ENCODE results near the gene SNAPC1.
"Not testable (repeated sequence)": the region's sequence is repeated elsewhere in the genome, so short reads cannot be mapped to it uniquely, and the experiment has no call there.

Gene SNAPC1

DNA sequence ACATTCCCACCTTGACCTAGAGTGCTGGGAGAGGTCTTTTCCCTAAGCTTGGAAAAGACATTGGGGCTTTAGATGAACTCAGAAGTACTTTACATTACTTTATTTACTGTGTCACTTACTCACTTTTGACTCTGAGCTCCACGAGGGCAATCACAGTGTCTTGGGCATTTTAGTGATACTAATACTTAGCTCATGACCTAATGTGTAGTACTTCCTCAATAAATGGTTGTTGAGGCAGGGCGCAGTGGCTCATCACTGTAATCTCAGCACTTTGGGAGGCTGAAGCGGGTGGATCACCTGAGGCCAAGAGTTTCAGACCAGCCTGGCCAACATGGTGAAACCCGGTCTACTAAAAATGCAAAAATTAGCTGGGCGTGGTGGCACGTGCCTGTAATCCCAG is 19.8 kb upstream of the SNAPC1 start:
- ATAC-seq (no peak), DNase-seq (no peak)
- Mint-ChIP-seq H3K27ac (no peak overlapping the region), H3K9me3 (no peaks in the 10 kb centered on the region), H3K27me3 (no peaks in the 10 kb centered on the region), H3K4me1 (peaks cover 19% of the 10 kb centered on the region), H3K4me3 (no peak overlapping the region)

DNA sequence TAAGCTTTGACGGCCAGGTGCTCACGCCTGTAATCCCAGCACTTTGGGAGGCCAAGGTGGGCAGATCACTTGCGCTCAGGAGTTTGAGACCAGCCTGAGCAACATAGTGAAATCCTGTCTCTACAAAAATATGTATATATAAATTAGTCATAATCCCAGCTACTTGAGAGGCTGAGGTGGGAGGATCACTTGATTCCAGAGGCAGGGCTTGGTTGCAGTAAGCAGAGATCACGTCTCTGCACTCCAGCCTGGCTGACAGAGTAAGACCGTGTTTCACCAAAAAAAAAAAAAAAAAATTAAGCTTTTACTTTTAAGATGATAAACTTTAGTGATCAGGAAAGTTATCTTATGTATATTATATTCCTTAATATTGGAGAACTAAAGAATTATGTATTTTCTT is 18.0 kb upstream of the SNAPC1 start:
- Mint-ChIP-seq H3K4me1 (peaks cover 21% of the 10 kb centered on the region), H3K4me3 (no peak overlapping the region), H3K27me3 (no peaks in the 10 kb centered on the region), H3K9me3 (no peaks in the 10 kb centered on the region), H3K27ac (no peak overlapping the region)
- no peak for DNase-seq
- no peak for ATAC-seq

DNA sequence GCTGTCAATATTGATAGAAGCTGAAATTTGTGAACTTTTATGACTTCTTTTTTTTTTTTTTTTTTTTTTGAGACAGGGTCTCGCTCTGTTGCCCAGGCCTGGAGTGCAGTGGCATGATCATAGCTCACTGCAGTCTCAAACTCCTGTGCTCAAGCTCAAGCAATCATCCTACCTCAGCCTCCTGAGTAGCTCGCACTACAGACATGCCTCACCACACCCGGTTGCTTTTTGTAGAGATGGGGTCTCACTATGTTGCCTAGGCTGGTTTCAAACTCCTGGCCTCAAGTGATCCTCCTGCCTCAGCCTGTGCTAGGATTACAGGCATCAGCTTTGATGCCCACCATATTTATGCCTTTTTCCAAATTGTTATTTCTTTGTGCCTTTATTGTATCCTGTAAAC is 15.9 kb upstream of the SNAPC1 start:
- Mint-ChIP-seq H3K4me1 (peaks cover 36% of the 10 kb centered on the region), H3K27ac (peak overlapping the region in 1 of 2 donors; percentile 63)
- not testable (repeated sequence) for ATAC-seq, H3K4me3 Mint-ChIP-seq, DNase-seq, H3K9me3 Mint-ChIP-seq, H3K27me3 Mint-ChIP-seq

DNA sequence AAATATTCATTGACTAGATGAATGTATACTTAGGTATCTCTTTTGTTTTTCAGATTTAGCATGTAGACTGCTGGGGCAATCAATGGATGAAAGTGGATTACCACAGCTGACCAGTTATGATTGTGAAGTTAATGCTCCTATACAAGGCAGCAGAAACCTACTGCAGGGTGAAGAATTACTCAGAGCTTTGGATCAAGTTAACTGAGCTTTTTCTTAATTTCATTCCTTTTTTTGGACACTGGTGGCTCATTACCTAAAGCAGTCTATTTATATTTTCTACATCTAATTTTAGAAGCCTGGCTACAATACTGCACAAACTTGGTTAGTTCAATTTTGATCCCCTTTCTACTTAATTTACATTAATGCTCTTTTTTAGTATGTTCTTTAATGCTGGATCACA is 15.3 kb upstream of the SNAPC1 start:
- H3K4me1 Mint-ChIP-seq, result peaks cover 41% of the 10 kb centered on the region
- ATAC-seq (no peak), DNase-seq (no peak)
- no peak overlapping the region for H3K27ac Mint-ChIP-seq
- H3K27me3 Mint-ChIP-seq, result no peaks in the 10 kb centered on the region
- H3K4me3 Mint-ChIP-seq, result peak overlapping the region in 1 of 2 donors; percentile 5
- H3K9me3 Mint-ChIP-seq, result no peaks in the 10 kb centered on the region

DNA sequence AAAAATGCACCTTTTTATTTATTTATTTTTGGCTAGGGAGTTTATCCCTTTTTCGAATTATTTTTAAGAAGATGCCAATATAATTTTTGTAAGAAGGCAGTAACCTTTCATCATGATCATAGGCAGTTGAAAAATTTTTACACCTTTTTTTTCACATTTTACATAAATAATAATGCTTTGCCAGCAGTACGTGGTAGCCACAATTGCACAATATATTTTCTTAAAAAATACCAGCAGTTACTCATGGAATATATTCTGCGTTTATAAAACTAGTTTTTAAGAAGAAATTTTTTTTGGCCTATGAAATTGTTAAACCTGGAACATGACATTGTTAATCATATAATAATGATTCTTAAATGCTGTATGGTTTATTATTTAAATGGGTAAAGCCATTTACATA is 14.9 kb upstream of the SNAPC1 start:
- no peak for DNase-seq
- peaks cover 44% of the 10 kb centered on the region for H3K4me1 Mint-ChIP-seq
- no peak for ATAC-seq
- H3K4me3 Mint-ChIP-seq, result peak overlapping the region in 1 of 2 donors; percentile 5
- no peak overlapping the region for H3K27ac Mint-ChIP-seq
- H3K27me3 Mint-ChIP-seq, result no peaks in the 10 kb centered on the region
- no peaks in the 10 kb centered on the region for H3K9me3 Mint-ChIP-seq

DNA sequence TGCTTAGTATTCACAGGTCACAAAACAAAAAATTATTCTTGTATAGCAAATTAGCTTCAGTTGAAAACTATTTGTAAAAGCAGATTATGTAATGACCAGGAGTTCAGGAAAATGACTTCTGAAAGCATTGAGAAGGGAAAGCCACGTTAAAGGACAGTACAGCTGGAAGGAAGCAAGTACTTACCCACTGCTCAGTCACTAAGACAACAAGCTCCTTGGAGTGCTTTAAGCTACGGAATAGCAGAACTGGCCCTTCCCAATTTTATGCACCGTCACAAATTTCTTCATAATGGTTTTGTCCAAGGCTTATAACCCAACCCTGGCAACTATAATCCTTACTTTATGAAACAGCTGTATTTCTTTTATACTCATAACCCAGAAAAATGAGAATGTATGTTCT is 13.0 kb upstream of the SNAPC1 start:
- H3K27me3 Mint-ChIP-seq, result no peaks in the 10 kb centered on the region
- ATAC-seq (no peak), DNase-seq (no peak)
- H3K4me1 Mint-ChIP-seq, result peaks cover 57% of the 10 kb centered on the region
- H3K9me3 Mint-ChIP-seq, result no peaks in the 10 kb centered on the region
- H3K4me3 Mint-ChIP-seq, result peak overlapping the region in 1 of 2 donors; percentile 54
- peak overlapping the region in 1 of 2 donors; percentile 59 for H3K27ac Mint-ChIP-seq

DNA sequence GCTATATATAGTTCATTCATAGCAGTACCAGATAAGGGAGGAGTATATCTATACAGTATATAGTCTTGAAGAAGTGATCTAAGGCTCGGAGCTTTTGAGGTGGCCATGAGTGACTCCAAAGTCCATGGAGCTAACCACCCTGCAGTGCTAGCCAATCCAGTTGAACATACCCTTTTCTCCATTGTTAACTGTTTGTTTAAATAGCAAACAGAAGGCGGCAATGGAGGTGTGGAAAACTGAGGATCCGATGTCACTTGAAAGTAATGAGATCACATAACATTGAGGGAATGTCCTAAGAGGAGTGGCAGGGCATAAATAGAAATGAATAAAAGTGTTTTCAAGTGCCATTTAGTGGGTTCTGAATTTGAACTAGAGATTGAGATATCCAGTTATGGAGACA is 12.4 kb upstream of the SNAPC1 start:
- no peak for ATAC-seq
- Mint-ChIP-seq H3K9me3 (no peaks in the 10 kb centered on the region), H3K27me3 (no peaks in the 10 kb centered on the region), H3K4me1 (peaks cover 57% of the 10 kb centered on the region), H3K27ac (peak overlapping the region in 1 of 2 donors; percentile 63), H3K4me3 (peak overlapping the region; percentile 88 to 91)
- no peak for DNase-seq

DNA sequence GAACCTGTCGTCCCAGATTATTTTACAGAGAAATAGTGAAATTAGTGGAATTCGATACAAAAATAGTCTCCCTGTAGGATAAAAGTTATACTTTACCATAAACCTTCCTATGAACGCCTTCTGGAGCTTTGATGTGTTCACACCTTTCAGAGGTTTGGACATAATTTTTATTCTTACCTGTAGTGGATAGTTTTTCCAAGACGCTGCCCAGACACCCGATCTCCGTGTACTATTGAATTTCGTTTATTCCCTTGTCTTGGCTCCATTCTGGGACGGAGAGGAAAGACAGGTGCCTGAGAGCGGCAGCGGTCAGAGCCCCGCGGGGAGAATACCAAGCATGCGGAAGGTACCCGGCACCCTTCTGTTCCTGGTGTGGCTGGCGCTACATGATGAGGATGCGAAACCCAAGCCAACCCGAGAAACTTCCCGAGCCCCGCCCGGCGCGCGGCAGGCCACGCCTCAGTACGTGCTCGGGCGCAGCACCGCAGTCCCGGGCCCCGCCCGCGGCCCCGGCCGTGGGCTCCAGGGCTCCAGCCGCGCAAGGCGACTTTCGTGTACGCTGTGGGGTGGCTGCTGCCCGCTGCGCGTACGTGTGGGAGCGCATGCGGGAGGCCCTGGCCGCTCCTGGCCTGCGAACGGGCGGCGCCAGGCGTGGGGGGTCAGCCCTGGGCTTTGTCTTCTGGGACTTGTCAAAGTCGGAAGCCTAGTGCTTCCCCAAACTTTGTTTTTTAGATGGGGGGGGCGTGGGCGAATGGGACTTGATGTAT is 11.3 kb upstream of the SNAPC1 start:
- Mint-ChIP-seq H3K4me3 (peak overlapping the region; percentile 88 to 91), H3K27ac (peak overlapping the region; percentile 80 to 92), H3K4me1 (peaks cover 53% of the 10 kb centered on the region), H3K9me3 (no peaks in the 10 kb centered on the region), H3K27me3 (no peaks in the 10 kb centered on the region)
- ATAC-seq (peak; percentile 94), DNase-seq (peak; percentile 74 to 81)

DNA sequence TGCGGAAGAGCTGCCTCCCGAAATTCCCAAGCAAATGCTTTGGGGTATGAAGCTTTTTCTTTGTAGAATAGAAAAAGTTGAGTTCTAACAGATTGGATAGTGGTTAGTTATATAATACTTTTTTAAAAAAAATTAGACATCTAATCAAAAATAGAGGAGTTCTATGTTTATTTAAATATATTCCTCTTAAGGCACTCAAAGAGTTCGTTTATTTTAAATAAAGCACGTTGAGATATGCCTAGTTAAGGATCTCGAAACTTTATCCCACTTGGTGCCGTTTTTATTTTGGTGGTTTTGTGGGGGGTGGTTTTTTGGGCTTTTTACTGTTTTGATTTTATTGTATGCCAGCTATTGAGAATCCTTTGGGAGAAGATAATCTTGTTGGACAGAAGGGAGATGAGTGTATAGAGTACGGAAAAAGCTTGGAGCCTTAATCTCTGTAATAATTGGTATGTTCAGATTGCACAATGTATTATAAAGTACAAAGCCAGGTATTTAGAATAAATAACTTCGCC is 10.7 kb upstream of the SNAPC1 start:
- ATAC-seq (no peak), DNase-seq (no peak)
- Mint-ChIP-seq H3K27ac (peak overlapping the region in 1 of 2 donors; percentile 68), H3K4me1 (peaks cover 50% of the 10 kb centered on the region), H3K27me3 (no peaks in the 10 kb centered on the region), H3K4me3 (peak overlapping the region; percentile 64 to 91), H3K9me3 (no peaks in the 10 kb centered on the region)

DNA sequence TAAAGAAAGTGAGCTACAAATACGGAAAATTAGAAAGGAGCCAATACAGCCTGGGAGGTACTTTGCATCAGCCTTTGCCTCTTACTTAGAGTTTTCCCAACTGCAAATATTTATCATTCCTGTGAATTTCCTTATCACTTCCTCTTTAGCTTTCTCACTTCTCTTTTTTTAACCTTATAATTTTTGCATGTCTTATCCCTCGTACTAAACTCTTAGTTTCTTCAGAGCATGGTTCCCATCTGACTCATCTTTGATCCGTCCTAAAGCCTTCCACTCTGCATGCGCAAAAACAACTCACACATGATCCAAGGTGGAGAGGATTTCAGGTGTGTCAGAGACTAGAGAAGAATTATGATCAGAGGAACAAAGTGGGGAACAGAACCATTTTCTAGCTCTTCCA is 9.6 kb upstream of the SNAPC1 start:
- DNase-seq, result no peak

DNA sequence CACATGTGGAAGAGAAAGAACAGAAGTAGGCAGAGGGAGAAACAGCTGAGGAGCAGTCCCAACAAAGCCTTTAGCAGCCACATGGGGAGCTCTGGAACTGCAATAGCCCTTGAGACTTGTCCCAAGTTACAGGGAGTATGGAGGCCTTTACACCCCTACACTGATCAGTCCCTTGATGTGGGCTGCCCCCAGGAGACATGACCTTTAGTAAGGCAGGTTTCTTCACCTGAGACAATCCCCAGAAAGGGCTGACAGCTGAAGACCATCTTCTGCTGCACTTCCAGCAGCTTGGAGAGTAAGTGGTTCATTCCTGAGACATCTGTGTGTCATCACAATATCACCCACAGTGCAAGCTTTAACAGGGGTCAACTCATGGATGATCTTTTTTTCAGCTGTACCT is 8.6 kb upstream of the SNAPC1 start:
- H3K4me3 Mint-ChIP-seq, result no peak overlapping the region
- H3K4me1 Mint-ChIP-seq, result peaks cover 41% of the 10 kb centered on the region
- H3K9me3 Mint-ChIP-seq, result no peaks in the 10 kb centered on the region
- no peak for DNase-seq
- no peaks in the 10 kb centered on the region for H3K27me3 Mint-ChIP-seq
- ATAC-seq, result peak; percentile 31
- no peak overlapping the region for H3K27ac Mint-ChIP-seq

More for the DNA sequence above, 9.6 kb upstream of the SNAPC1 start:
- no peaks in the 10 kb centered on the region for H3K9me3 Mint-ChIP-seq
- no peak for ATAC-seq
- H3K27ac Mint-ChIP-seq, result no peak overlapping the region
- H3K4me3 Mint-ChIP-seq, result no peak overlapping the region
- H3K4me1 Mint-ChIP-seq, result peaks cover 42% of the 10 kb centered on the region
- H3K27me3 Mint-ChIP-seq, result no peaks in the 10 kb centered on the region

DNA sequence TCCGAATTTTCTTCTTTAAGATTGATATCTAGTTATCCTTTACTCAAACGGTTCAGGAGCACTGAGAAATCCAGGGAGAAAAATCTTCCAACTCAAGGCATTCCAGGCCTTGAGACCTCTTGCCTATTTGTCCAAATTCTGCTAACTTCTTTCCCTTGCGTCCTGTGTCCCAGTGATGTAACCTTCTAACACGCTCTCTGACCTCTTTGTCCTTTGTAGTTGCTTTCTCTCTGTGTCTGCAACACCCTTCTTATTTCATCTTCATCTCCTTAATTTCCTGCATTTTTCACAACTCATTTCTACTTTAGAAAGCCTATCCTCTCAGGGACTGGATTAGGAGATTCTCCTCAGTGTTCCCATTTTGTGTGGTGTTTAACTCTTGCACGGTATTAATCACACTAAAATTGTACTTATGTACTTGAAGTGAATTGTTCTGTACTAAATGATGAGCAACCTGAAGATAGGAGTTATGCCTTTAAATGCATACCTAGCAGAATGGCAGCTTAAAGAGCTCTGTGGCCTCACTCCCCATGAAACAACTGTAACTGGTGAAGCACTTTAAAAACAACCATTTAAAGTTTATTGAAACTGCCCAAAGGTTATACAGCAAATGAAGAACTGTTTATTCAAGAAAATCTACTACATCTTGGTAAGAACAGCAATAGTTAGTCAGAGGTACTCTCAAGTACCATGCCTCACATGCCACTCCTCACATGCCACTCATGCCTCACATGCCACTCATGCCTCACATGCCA is 7.4 kb upstream of the SNAPC1 start:
- no peak for DNase-seq

DNA sequence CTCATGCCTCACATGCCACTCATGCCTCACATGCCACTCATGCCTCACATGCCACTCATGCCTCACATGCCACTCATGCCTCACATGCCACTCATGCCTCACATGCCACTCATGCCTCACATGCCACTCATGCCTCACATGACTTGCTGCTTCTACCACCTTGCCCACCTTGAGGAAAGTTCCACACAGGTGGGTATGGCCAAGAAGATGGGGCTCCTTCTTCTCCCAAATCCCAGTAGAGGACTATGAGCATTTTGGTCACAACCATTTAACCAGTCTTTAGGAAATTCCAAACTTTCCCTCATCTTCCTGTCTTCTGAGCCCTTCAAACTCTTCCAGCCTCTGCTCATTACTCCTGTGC is 6.9 kb upstream of the SNAPC1 start:
- H3K4me1 Mint-ChIP-seq, result peaks cover 30% of the 10 kb centered on the region
- not testable (repeated sequence) for H3K27me3 Mint-ChIP-seq, H3K9me3 Mint-ChIP-seq, DNase-seq, H3K4me3 Mint-ChIP-seq, ATAC-seq
- H3K27ac Mint-ChIP-seq, result peak overlapping the region; percentile 5 to 15

More for the DNA sequence above, 7.4 kb upstream of the SNAPC1 start:
- Mint-ChIP-seq H3K9me3 (no peaks in the 10 kb centered on the region), H3K4me1 (peaks cover 33% of the 10 kb centered on the region), H3K4me3 (no peak overlapping the region), H3K27me3 (no peaks in the 10 kb centered on the region), H3K27ac (no peak overlapping the region)
- no peak for ATAC-seq

DNA sequence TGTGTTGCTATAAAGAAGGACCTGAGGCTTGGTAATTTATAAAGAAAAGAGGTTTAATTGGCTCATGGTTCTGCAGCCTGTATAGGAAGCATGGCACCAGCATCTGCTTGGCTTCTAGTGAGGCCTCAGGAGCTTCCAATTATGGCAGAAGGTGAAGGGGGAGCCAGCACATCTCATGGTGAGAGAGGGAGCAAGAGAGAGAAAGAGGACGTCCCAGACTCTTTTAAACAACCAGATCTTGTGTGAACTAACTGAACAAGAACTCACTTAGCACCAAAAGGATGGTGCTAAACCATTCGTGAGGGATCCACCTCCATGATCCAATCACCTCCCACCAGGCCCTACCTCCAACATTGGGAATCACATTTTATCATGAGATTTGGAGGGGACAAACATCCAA is 6.1 kb upstream of the SNAPC1 start:
- DNase-seq (no peak), ATAC-seq (no peak)
- Mint-ChIP-seq H3K27ac (peak overlapping the region in 1 of 2 donors; percentile 88), H3K4me1 (peaks cover 24% of the 10 kb centered on the region), H3K27me3 (no peaks in the 10 kb centered on the region), H3K9me3 (no peaks in the 10 kb centered on the region), H3K4me3 (no peak overlapping the region)

DNA sequence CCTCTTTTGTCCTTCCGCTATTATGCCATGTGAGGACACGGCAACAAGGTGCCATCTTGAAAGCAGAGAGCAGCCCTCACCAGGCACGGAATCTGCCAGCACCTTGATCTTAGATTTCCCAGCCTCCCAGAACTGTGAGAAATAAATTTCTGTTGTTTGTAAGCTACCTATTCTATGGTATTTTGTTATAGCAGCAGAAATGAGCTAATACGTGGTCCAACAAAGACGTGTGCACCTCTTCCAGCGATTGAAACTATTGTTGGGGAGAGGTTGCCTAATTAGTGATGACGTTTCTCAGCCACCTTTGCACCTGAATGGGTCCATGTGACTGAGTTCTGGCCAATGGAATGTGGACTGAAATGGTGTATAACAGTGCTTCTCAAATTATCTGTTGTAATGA is 2.3 kb upstream of the SNAPC1 start:
- H3K9me3 Mint-ChIP-seq, result no peaks in the 10 kb centered on the region

DNA sequence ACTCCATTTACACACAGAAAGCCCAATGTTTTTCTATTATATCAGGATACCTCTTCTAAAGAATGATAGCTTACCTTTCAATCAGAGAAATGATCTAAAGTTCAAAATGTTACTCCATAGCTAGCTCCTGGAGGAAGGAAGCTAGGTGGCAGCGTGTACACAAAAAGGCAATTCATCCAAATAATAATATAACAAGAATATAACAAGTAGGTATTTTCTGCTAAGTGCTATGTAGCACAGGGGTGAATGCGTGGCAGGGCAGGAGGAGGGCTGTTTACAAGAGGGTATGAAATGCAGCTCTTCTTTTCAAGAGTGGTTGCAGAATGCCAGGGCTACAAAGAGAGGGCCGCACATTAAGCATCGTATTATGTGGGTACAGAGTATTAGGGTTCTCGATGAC is 663 bp upstream of the SNAPC1 start:
- peaks cover 49% of the 10 kb centered on the region for H3K4me1 Mint-ChIP-seq
- ATAC-seq, result peak; percentile 18
- peak overlapping the region; percentile 98 for H3K4me3 Mint-ChIP-seq
- H3K27ac Mint-ChIP-seq, result peak overlapping the region; percentile 95 to 97
- H3K27me3 Mint-ChIP-seq, result no peaks in the 10 kb centered on the region
- no peak for DNase-seq
- H3K9me3 Mint-ChIP-seq, result no peaks in the 10 kb centered on the region

More for the DNA sequence above, 2.3 kb upstream of the SNAPC1 start:
- DNase-seq (no peak), ATAC-seq (no peak)
- no peak overlapping the region for H3K4me3 Mint-ChIP-seq
- H3K4me1 Mint-ChIP-seq, result peaks cover 34% of the 10 kb centered on the region
- H3K27me3 Mint-ChIP-seq, result no peaks in the 10 kb centered on the region
- H3K27ac Mint-ChIP-seq, result no peak overlapping the region

All from stimulated activated naive CD8-positive, alpha-beta T cell treated with anti-CD3 and anti-CD28 coated beads, Interleukin-15, amount 100 ng/mL, for 72 hours (primary cell).